H9 (cell line): Measurements from ENCODE around the gene TACC2. TPM values are rescaled to one million over a fixed set of nuclear protein-coding genes. Genes with fewer than 3 reads are reported as not detected.

Experiments
- DNase-seq: peaks from one replicate; pipeline ENCODE4 v3.0.0-alpha.2; 2017
- H2AFZ ChIP-seq: one replicate; pipeline ENCODE4 v1.6.1; 2013; ENCODE audit warnings: mild to moderate bottlenecking, low read length, control low read depth, moderate library complexity
- H2AK5ac ChIP-seq: 2 replicates; pipeline ENCODE4 v1.6.1; 2013; ENCODE audit warnings: low read length, control low read depth, mixed read lengths; ENCODE audit not compliant: insufficient read length
- H2BK120ac ChIP-seq: one replicate; pipeline ENCODE4 v1.6.1; 2013; ENCODE audit warnings: low read depth, mild to moderate bottlenecking, low read length, control low read depth, inconsistent platforms; ENCODE audit not compliant: poor library complexity, severe bottlenecking
- H2BK12ac ChIP-seq: 2 replicates; pipeline ENCODE4 v1.6.1; 2013; ENCODE audit warnings: low read length, control low read depth, mixed read lengths, low read depth; ENCODE audit not compliant: insufficient read length
- H2BK15ac ChIP-seq: 2 replicates; pipeline ENCODE4 v1.6.1; 2013; ENCODE audit warnings: low read depth, low read length, control low read depth
- H2BK20ac ChIP-seq: one replicate; pipeline ENCODE4 v1.6.1; 2013; ENCODE audit warnings: low read depth, mild to moderate bottlenecking, low read length, control low read depth, inconsistent platforms; ENCODE audit not compliant: poor library complexity, severe bottlenecking
- H2BK5ac ChIP-seq: 2 replicates; pipeline ENCODE4 v1.6.1; 2013; ENCODE audit warnings: low read length, control low read depth, mixed read lengths; ENCODE audit not compliant: insufficient read length
- H3K14ac ChIP-seq: 2 replicates; pipeline ENCODE4 v1.6.1; 2013; ENCODE audit warnings: low read length, control low read depth; ENCODE audit not compliant: insufficient read depth
- H3K18ac ChIP-seq: 2 replicates; pipeline ENCODE4 v1.6.1; 2013; ENCODE audit warnings: low read depth, mild to moderate bottlenecking, mixed read lengths, low read length, control low read depth; ENCODE audit not compliant: insufficient read length
- H3K23ac ChIP-seq: 2 replicates; pipeline ENCODE4 v1.6.1; 2013; ENCODE audit warnings: low read length, control low read depth, mixed read lengths, low read depth; ENCODE audit not compliant: insufficient read length
- H3K23me2 ChIP-seq: 2 replicates; pipeline ENCODE4 v1.6.1; 2013; ENCODE audit warnings: low read depth, mild to moderate bottlenecking, mixed read lengths, low read length, control low read depth; ENCODE audit not compliant: insufficient read length, poor library complexity, severe bottlenecking
- H3K27ac ChIP-seq: 2 replicates; pipeline ENCODE4 v1.5.1; 2013; ENCODE audit warnings: low read length, control low read depth, mixed read lengths, low read depth; ENCODE audit not compliant: insufficient read length
- H3K27me3 ChIP-seq: 2 replicates; pipeline ENCODE4 v1.6.1; 2013; ENCODE audit warnings: low read length, control low read depth, inconsistent platforms; ENCODE audit not compliant: insufficient read depth
- H3K4ac ChIP-seq: 2 replicates; pipeline ENCODE4 v1.6.1; 2013; ENCODE audit warnings: low read depth, mild to moderate bottlenecking, control low read depth, inconsistent platforms, low read length, moderate library complexity
- H3K4me1 ChIP-seq: 2 replicates; pipeline ENCODE4 v1.6.1; 2013; ENCODE audit warnings: low read length, control low read depth, inconsistent platforms; ENCODE audit not compliant: insufficient read depth
- H3K4me2 ChIP-seq: 2 replicates; pipeline ENCODE4 v1.6.1; 2013; ENCODE audit warnings: low read length, control low read depth, mixed read lengths; ENCODE audit not compliant: insufficient read length, insufficient read depth
- H3K56ac ChIP-seq: 2 replicates; pipeline ENCODE4 v1.6.1; 2013; ENCODE audit warnings: low read depth, mild to moderate bottlenecking, mixed read lengths, low read length, control low read depth; ENCODE audit not compliant: insufficient read length
- H3K79me1 ChIP-seq: 2 replicates; pipeline ENCODE4 v1.6.1; 2013; ENCODE audit warnings: low read depth, mild to moderate bottlenecking, moderate library complexity, low read length, control low read depth, inconsistent platforms; ENCODE audit not compliant: insufficient read depth, poor library complexity, severe bottlenecking
- H3K79me2 ChIP-seq: 2 replicates; pipeline ENCODE4 v1.6.1; 2013; ENCODE audit warnings: low read length, control low read depth, inconsistent platforms; ENCODE audit not compliant: insufficient read depth
- H3K9ac ChIP-seq: 2 replicates; pipeline ENCODE4 v1.6.1; 2013; ENCODE audit warnings: low read length, control low read depth, mixed read lengths; ENCODE audit not compliant: insufficient read length; ENCODE audit errors: extremely low read depth
- H3K9me3 ChIP-seq: one replicate; pipeline ENCODE4 v1.6.1; 2013; ENCODE audit warnings: low read depth, low read length, inconsistent platforms; ENCODE audit not compliant: control insufficient read depth
- H3T11ph ChIP-seq: one replicate; pipeline ENCODE4 v1.6.1; 2013; ENCODE audit warnings: mild to moderate bottlenecking, low read length, control low read depth, inconsistent platforms
- H4K20me1 ChIP-seq: one replicate; pipeline ENCODE4 v1.6.1; 2013; ENCODE audit not compliant: control insufficient read depth, insufficient read length, insufficient read depth
- H4K5ac ChIP-seq: 2 replicates; pipeline ENCODE4 v1.6.1; 2013; ENCODE audit warnings: low read depth, mild to moderate bottlenecking, mixed read lengths, low read length, control low read depth; ENCODE audit not compliant: insufficient read length
- H4K8ac ChIP-seq: replicated peaks from 2 replicates; pipeline ENCODE4 v1.6.1; 2013; ENCODE audit warnings: low read length, control low read depth, mixed read lengths, low read depth; ENCODE audit not compliant: insufficient read length
- H4K91ac ChIP-seq: 2 replicates; pipeline ENCODE4 v1.6.1; 2013; ENCODE audit warnings: low read depth, mild to moderate bottlenecking, moderate library complexity, mixed read lengths, low read length, control low read depth; ENCODE audit not compliant: insufficient read length
- H3K27ac Mint-ChIP-seq, 3 experiments: 2 replicates in 2 of 3; 3 replicates in 1 of 3; pipeline ENCODE4 v1.8.0; 2020 to 2021; ENCODE audit warnings: mixed read lengths in 3 of 3, mild to moderate bottlenecking in 1 of 3, moderate library complexity in 1 of 3
- H3K27me3 Mint-ChIP-seq: 2 replicates; pipeline ENCODE4 v1.8.0; 2021; ENCODE audit warnings: low read depth, mild to moderate bottlenecking, moderate library complexity, mixed read lengths
- H3K36me3 Mint-ChIP-seq, 3 experiments: 2 replicates in 2 of 3; 3 replicates in 1 of 3; pipeline ENCODE4 v1.8.0; 2020 to 2021; ENCODE audit warnings: low read depth in 3 of 3, mixed read lengths in 3 of 3; ENCODE audit not compliant: insufficient read depth in 1 of 3
- H3K4me1 Mint-ChIP-seq, 2 experiments: 2 replicates each; pipeline ENCODE4 v1.8.0; 2020; ENCODE audit warnings: mixed read lengths in 2 of 2
- H3K4me3 Mint-ChIP-seq, 2 experiments: 2 replicates in 1 of 2; 3 replicates in 1 of 2; pipeline ENCODE4 v1.8.0; 2020 to 2021; ENCODE audit warnings: mild to moderate bottlenecking in 2 of 2, mixed read lengths in 2 of 2, moderate library complexity in 1 of 2
- H3K9me3 Mint-ChIP-seq, 2 experiments: 2 replicates in 1 of 2; 3 replicates in 1 of 2; pipeline ENCODE4 v1.8.0; 2020; ENCODE audit warnings: mild to moderate bottlenecking in 2 of 2, mixed read lengths in 2 of 2, moderate library complexity in 1 of 2
- WGBS: extraction: QIAGEN DNeasy Blood & Tissue Kit; methylation state at CpG from one replicate; pipeline ENCODE4 v1.1.7; 2013; ENCODE audit warnings: missing lambda C conversion rate, low lambda C conversion rate, mixed read lengths; ENCODE audit not compliant: insufficient read length; ENCODE audit errors: extremely low coverage; 5-methylcytosine and 5-hydroxymethylcytosine counted together
- total RNA-seq: library from RNA; stranded (reverse); gene quantifications from 2 replicates; pipeline ENCODE4 v1.2.1, GENCODE V29; 2021
- TF ChIP-seq, protein P1 (sequence below): fragments of 200-600 bp; sonication (generic); conservative IDR thresholded peaks from 3 replicates; pipeline ENCODE4 v1.8.0; 2021; ENCODE audit warnings: antibody characterized with exemption, mild to moderate bottlenecking

Gene TACC2
- total RNA-seq, 1 experiment from 2014 or later = 58.1 TPM

DNA sequence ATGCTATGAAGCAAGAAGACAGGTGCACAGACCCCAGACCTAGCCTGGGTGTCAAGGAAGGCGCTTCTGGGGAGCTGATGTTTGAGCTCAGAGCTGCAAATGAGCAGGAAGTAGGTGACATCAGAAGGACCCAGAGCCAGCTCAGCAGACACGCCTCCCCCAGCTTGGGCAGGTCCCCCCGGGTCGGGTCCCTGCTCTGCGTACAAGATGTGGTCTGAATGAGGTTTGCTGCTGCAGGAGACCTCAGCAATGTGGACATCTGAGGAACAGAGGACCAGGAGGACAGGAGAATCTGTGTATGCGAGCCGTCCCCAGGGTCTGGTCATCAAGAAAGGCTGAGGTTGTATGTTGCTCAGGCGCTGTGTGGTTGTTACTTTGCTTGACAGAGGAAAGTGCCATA lies 51.8 kb downstream of the TACC2 start:
- H2BK120ac ChIP-seq = no peak overlapping the region
- H3K79me1 ChIP-seq = no peaks in the 10 kb centered on the region
- Mint-ChIP-seq H3K36me3 (no peaks in the 10 kb centered on the region; a peak in 2 of 7 replicates), H3K4me1 (peaks cover 33 to 40% of the 10 kb centered on the region in 2 experiments), H3K27ac (no peak overlapping the region), H3K27me3 (peaks cover 5% of the 10 kb centered on the region), H3K4me3 (no peak overlapping the region), H3K9me3 (peaks cover 0 to 2% of the 10 kb centered on the region in 2 experiments; a peak in 2 of 5 replicates)
- no peak overlapping the region for H3K14ac ChIP-seq
- no peak overlapping the region for H2BK5ac ChIP-seq
- H3T11ph ChIP-seq = no peak overlapping the region
- no peak for DNase-seq
- H4K20me1 ChIP-seq = no peaks in the 10 kb centered on the region
- H2BK20ac ChIP-seq = no peak overlapping the region
- TF ChIP-seq, protein P1, sequence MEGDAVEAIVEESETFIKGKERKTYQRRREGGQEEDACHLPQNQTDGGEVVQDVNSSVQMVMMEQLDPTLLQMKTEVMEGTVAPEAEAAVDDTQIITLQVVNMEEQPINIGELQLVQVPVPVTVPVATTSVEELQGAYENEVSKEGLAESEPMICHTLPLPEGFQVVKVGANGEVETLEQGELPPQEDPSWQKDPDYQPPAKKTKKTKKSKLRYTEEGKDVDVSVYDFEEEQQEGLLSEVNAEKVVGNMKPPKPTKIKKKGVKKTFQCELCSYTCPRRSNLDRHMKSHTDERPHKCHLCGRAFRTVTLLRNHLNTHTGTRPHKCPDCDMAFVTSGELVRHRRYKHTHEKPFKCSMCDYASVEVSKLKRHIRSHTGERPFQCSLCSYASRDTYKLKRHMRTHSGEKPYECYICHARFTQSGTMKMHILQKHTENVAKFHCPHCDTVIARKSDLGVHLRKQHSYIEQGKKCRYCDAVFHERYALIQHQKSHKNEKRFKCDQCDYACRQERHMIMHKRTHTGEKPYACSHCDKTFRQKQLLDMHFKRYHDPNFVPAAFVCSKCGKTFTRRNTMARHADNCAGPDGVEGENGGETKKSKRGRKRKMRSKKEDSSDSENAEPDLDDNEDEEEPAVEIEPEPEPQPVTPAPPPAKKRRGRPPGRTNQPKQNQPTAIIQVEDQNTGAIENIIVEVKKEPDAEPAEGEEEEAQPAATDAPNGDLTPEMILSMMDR = no peak
- no peak overlapping the region for H4K5ac ChIP-seq
- H2BK12ac ChIP-seq = no peak overlapping the region
- no peaks in the 10 kb centered on the region for H3K9me3 ChIP-seq
- H3K9ac ChIP-seq = no peak overlapping the region
- H3K27ac ChIP-seq = no peak overlapping the region
- no peak overlapping the region for H3K23ac ChIP-seq
- peaks cover 4% of the 10 kb centered on the region; the same call in 1 of the 2 replicates for H3K4me1 ChIP-seq
- H2AFZ ChIP-seq = no peak overlapping the region
- no peak overlapping the region for H2BK15ac ChIP-seq
- no peak overlapping the region for H2AK5ac ChIP-seq
- WGBS = no CpG with 5 or more reads among the region's 8 CpGs
- H4K8ac ChIP-seq = no peak overlapping the region
- H3K56ac ChIP-seq = no peak overlapping the region
- H3K4me2 ChIP-seq = no peak overlapping the region
- no peaks in the 10 kb centered on the region for H3K23me2 ChIP-seq
- no peak overlapping the region for H3K18ac ChIP-seq
- H4K91ac ChIP-seq = no peak overlapping the region
- H3K27me3 ChIP-seq = no peaks in the 10 kb centered on the region
- no peak overlapping the region for H3K4ac ChIP-seq
- H3K79me2 ChIP-seq = no peaks in the 10 kb centered on the region
